ENCODE data around the gene FPR1. TPM values are rescaled to one million over a fixed set of nuclear protein-coding genes. Genes with fewer than 3 reads are reported as not detected.
"Not testable (repeated sequence)": the region's sequence is repeated elsewhere in the genome, so short reads cannot be mapped to it uniquely, and the experiment has no call there.

FPR1 gene
- total RNA-seq, 3 donors from 2014 or later, result 3.6 to 14.5 TPM; not detected in 1

GRCh38 chr19:51777570-51778462 lies 26.1 kb upstream of the FPR1 start:
- peak; percentile 86 for ATAC-seq
- H3K4me3 ChIP-seq, result no peak overlapping the region
- intact Hi-C loops (cut with DNase I, micrococcal nuclease), result no loop called here
- DNase-seq, result peak in 2 of 3 donors; percentile 49 to 63
- H3K36me3 ChIP-seq (ENCODE audit: low read depth), result no peaks in the 10 kb centered on the region
- peak; percentile 42 for TF ChIP-seq CTCF (IDR thresholded peaks at IDR 0.05)
- H3K4me1 ChIP-seq (ENCODE audit: low read depth), result no peaks in the 10 kb centered on the region
- H3K9me3 ChIP-seq, result no peaks in the 10 kb centered on the region

GRCh38 chr19:51776561-51776960 lies 24.9 kb upstream of the FPR1 start:
- H3K4me1 ChIP-seq (ENCODE audit: low read depth); ATAC-seq; DNase-seq; H3K36me3 ChIP-seq (ENCODE audit: low read depth); intact Hi-C loops (cut with DNase I, micrococcal nuclease); H3K4me3 ChIP-seq; H3K9me3 ChIP-seq: not testable (repeated sequence)

- no peaks in the 10 kb centered on the region for H3K4me1 ChIP-seq (ENCODE audit: low read depth)
- H3K36me3 ChIP-seq (ENCODE audit: low read depth), result no peaks in the 10 kb centered on the region
- no peak for DNase-seq
- intact Hi-C loops (cut with DNase I, micrococcal nuclease), result no loop called here
- no peak overlapping the region for H3K4me3 ChIP-seq
- no peak for ATAC-seq
- no peak for TF ChIP-seq CTCF (IDR thresholded peaks at IDR 0.05)
- no peaks in the 10 kb centered on the region for H3K9me3 ChIP-seq
Measured at GRCh38 chr19:51772977-51773376, 21.3 kb upstream of the FPR1 start.

GRCh38 chr19:51771376-51772130 lies 19.9 kb upstream of the FPR1 start:
- Histone ChIP-seq H3K9me3 (no peaks in the 10 kb centered on the region), H3K4me3 (no peak overlapping the region), H3K36me3 (ENCODE audit: low read depth) (no peaks in the 10 kb centered on the region), H3K4me1 (ENCODE audit: low read depth) (no peaks in the 10 kb centered on the region)
- no peak for TF ChIP-seq CTCF (IDR thresholded peaks at IDR 0.05)
- DNase-seq, result no peak
- ATAC-seq, result peak; percentile 27
- intact Hi-C loops (cut with DNase I, micrococcal nuclease), result no loop called here

GRCh38 chr19:51766461-51766860 lies 14.8 kb upstream of the FPR1 start:
- intact Hi-C loops (cut with DNase I, micrococcal nuclease), result no loop called here
- Histone ChIP-seq H3K4me3 (no peak overlapping the region), H3K36me3 (ENCODE audit: low read depth) (no peaks in the 10 kb centered on the region), H3K9me3 (no peaks in the 10 kb centered on the region), H3K4me1 (ENCODE audit: low read depth) (no peaks in the 10 kb centered on the region)
- no peak for TF ChIP-seq CTCF (IDR thresholded peaks at IDR 0.05)
- no peak for DNase-seq
- no peak for ATAC-seq

- Histone ChIP-seq H3K9me3 (no peaks in the 10 kb centered on the region), H3K36me3 (ENCODE audit: low read depth) (no peaks in the 10 kb centered on the region), H3K4me1 (ENCODE audit: low read depth) (no peaks in the 10 kb centered on the region), H3K4me3 (no peak overlapping the region)
- TF ChIP-seq CTCF (IDR thresholded peaks at IDR 0.05), result no peak
- DNase-seq (no peak), ATAC-seq (no peak)
- intact Hi-C loops (cut with DNase I, micrococcal nuclease), result no loop called here
Measured at GRCh38 chr19:51765086-51765485, 13.4 kb upstream of the FPR1 start.
